Measurements from ENCODE around the gene VEPH1.

VEPH1 gene

GRCh38 chr3:157257101-157257500 is 246.1 kb downstream of the VEPH1 start:
- Histone ChIP-seq H3K27me3 (ENCODE audit: control insufficient read depth, low read length) (no peaks in the 10 kb centered on the region), H3K4me3 (ENCODE audit: low read length) (no peak overlapping the region), H3K36me3 (ENCODE audit: control insufficient read depth, low read length) (no peaks in the 10 kb centered on the region), H3F3A (ENCODE audit: control insufficient read depth, insufficient read depth) (no peaks in the 10 kb centered on the region), H3K27ac (ENCODE audit: low read depth, low read length) (no peak overlapping the region), H3K4me2 (ENCODE audit: low read length) (no peak overlapping the region), H4K20me1 (ENCODE audit: control insufficient read depth, insufficient read depth, low read depth, low read length) (no peaks in the 10 kb centered on the region), H3K79me2 (ENCODE audit: control insufficient read depth, low read length) (no peaks in the 10 kb centered on the region), H3K9me3 (ENCODE audit: control insufficient read depth, insufficient read depth, low read length) (no peaks in the 10 kb centered on the region), H3K9me2 (replicated peaks; ENCODE audit: control insufficient read depth, low read length) (no peaks in the 10 kb centered on the region), H3K4me1 (ENCODE audit: control insufficient read depth, low read length) (no peaks in the 10 kb centered on the region)
- TF ChIP-seq EZH2phosphoT487 (IDR thresholded peaks at IDR 0.05; ENCODE audit: borderline replicate concordance, low read length) (no peak), CTCF (IDR thresholded peaks at IDR 0.05; ENCODE audit: low read depth, low read length, poor library complexity, severe bottlenecking) (no peak)

- no peak overlapping the region for H3K4me2 ChIP-seq (ENCODE audit: low read length)
These were observed 247.4 kb downstream of the VEPH1 start for GRCh38 chr3:157255797-157256196.

GRCh38 chr3:157251685-157252084 is 251.5 kb downstream of the VEPH1 start:
- no peaks in the 10 kb centered on the region for H3K4me1 ChIP-seq (ENCODE audit: control insufficient read depth, low read length)
- H3K79me2 ChIP-seq (ENCODE audit: control insufficient read depth, low read length), result no peaks in the 10 kb centered on the region
- no peak overlapping the region for H3K27ac ChIP-seq (ENCODE audit: low read depth, low read length)
- H3K27me3 ChIP-seq (ENCODE audit: control insufficient read depth, low read length), result no peaks in the 10 kb centered on the region
- H3K9me2 ChIP-seq (replicated peaks; ENCODE audit: control insufficient read depth, low read length), result no peaks in the 10 kb centered on the region
- H3K4me2 ChIP-seq (ENCODE audit: low read length), result no peak overlapping the region
- no peak overlapping the region for H3K4me3 ChIP-seq (ENCODE audit: low read length)
- no peaks in the 10 kb centered on the region for H3F3A ChIP-seq (ENCODE audit: control insufficient read depth, insufficient read depth)
- no peaks in the 10 kb centered on the region for H3K36me3 ChIP-seq (ENCODE audit: control insufficient read depth, low read length)
- no peaks in the 10 kb centered on the region for H3K9me3 ChIP-seq (ENCODE audit: control insufficient read depth, insufficient read depth, low read length)
- H4K20me1 ChIP-seq (ENCODE audit: control insufficient read depth, insufficient read depth, low read depth, low read length), result no peaks in the 10 kb centered on the region
- TF ChIP-seq EZH2phosphoT487 (IDR thresholded peaks at IDR 0.05; ENCODE audit: borderline replicate concordance, low read length) (no peak), CTCF (IDR thresholded peaks at IDR 0.05; ENCODE audit: low read depth, low read length, poor library complexity, severe bottlenecking) (no peak)

More at GRCh38 chr3:157255797-157256196, 247.4 kb downstream of the VEPH1 start:
- no peaks in the 10 kb centered on the region for H3K79me2 ChIP-seq (ENCODE audit: control insufficient read depth, low read length)
- no peaks in the 10 kb centered on the region for H4K20me1 ChIP-seq (ENCODE audit: control insufficient read depth, insufficient read depth, low read depth, low read length)
- no peaks in the 10 kb centered on the region for H3K9me3 ChIP-seq (ENCODE audit: control insufficient read depth, insufficient read depth, low read length)
- no peak overlapping the region for H3K27ac ChIP-seq (ENCODE audit: low read depth, low read length)
- H3F3A ChIP-seq (ENCODE audit: control insufficient read depth, insufficient read depth), result no peaks in the 10 kb centered on the region
- H3K4me3 ChIP-seq (ENCODE audit: low read length), result no peak overlapping the region
- H3K27me3 ChIP-seq (ENCODE audit: control insufficient read depth, low read length), result no peaks in the 10 kb centered on the region
- TF ChIP-seq CTCF (IDR thresholded peaks at IDR 0.05; ENCODE audit: low read depth, low read length, poor library complexity, severe bottlenecking), result no peak
- no peak for TF ChIP-seq EZH2phosphoT487 (IDR thresholded peaks at IDR 0.05; ENCODE audit: borderline replicate concordance, low read length)
- no peaks in the 10 kb centered on the region for H3K36me3 ChIP-seq (ENCODE audit: control insufficient read depth, low read length)
- H3K4me1 ChIP-seq (ENCODE audit: control insufficient read depth, low read length), result no peaks in the 10 kb centered on the region
- no peaks in the 10 kb centered on the region for H3K9me2 ChIP-seq (replicated peaks; ENCODE audit: control insufficient read depth, low read length)

GRCh38 chr3:157249606-157250005 is 253.6 kb downstream of the VEPH1 start:
- no peak overlapping the region for H3K4me2 ChIP-seq (ENCODE audit: low read length)

More at GRCh38 chr3:157249606-157250005, 253.6 kb downstream of the VEPH1 start:
- H4K20me1 ChIP-seq (ENCODE audit: control insufficient read depth, insufficient read depth, low read depth, low read length), result no peaks in the 10 kb centered on the region
- no peak overlapping the region for H3K27ac ChIP-seq (ENCODE audit: low read depth, low read length)
- no peak overlapping the region for H3K4me3 ChIP-seq (ENCODE audit: low read length)
- H3K27me3 ChIP-seq (ENCODE audit: control insufficient read depth, low read length), result no peaks in the 10 kb centered on the region
- no peaks in the 10 kb centered on the region for H3F3A ChIP-seq (ENCODE audit: control insufficient read depth, insufficient read depth)
- H3K9me3 ChIP-seq (ENCODE audit: control insufficient read depth, insufficient read depth, low read length), result no peaks in the 10 kb centered on the region
- H3K9me2 ChIP-seq (replicated peaks; ENCODE audit: control insufficient read depth, low read length), result no peaks in the 10 kb centered on the region
- TF ChIP-seq CTCF (IDR thresholded peaks at IDR 0.05; ENCODE audit: low read depth, low read length, poor library complexity, severe bottlenecking) (no peak), EZH2phosphoT487 (IDR thresholded peaks at IDR 0.05; ENCODE audit: borderline replicate concordance, low read length) (no peak)
- H3K79me2 ChIP-seq (ENCODE audit: control insufficient read depth, low read length), result no peaks in the 10 kb centered on the region
- H3K36me3 ChIP-seq (ENCODE audit: control insufficient read depth, low read length), result no peaks in the 10 kb centered on the region
- no peaks in the 10 kb centered on the region for H3K4me1 ChIP-seq (ENCODE audit: control insufficient read depth, low read length)

Data from DOHH2 (cell line).